Naive thymus-derived CD4-positive, alpha-beta T cell (primary cell): ENCODE results near the gene ATN1. TPM values are rescaled to one million over a fixed set of nuclear protein-coding genes. Genes with fewer than 3 reads are reported as not detected.
A peak's percentile ranks its signal among the peaks of the same experiment; 100 is the strongest.

ENCODE experiments used
- ATAC-seq: fragments of 150-1000 bp; cut with Tn5 transposase; 2 replicates; pipeline ENCODE4 v1.10.0; 2021; ENCODE audit warnings: mild to moderate bottlenecking, moderate library complexity
- CTCF ChIA-PET: fragments of 350-600 bp; sonication (Branson Sonifier 250); formaldehyde crosslinking; loops from one replicate; lab custom pipeline; 2021; ENCODE audit warnings: antibody characterized with exemption; lab: Charles Lee
- POLR2A ChIA-PET: fragments of 350-600 bp; sonication (Branson Sonifier 250); formaldehyde crosslinking; loops from one replicate; lab custom pipeline; 2021; ENCODE audit warnings: antibody characterized with exemption, inconsistent platforms; lab: Charles Lee
- DNase-seq, 9 donors: peaks; one replicate each; pipeline versions ENCODE4 v3.0.0 to v3.0.0-alpha.2; 2020 to 2022; ENCODE audit warnings: mixed read lengths in 1 of 9
- H3K27ac ChIP-seq: one replicate; pipeline ENCODE4 v1.7.0; 2013; ENCODE audit warnings: mild to moderate bottlenecking, low read depth, low read length, moderate library complexity
- H3K27me3 ChIP-seq, 2 donors: one replicate each; pipeline ENCODE4 v1.7.0; 2013; ENCODE audit warnings: low read length in 2 of 2, mild to moderate bottlenecking in 2 of 2, moderate library complexity in 2 of 2; ENCODE audit not compliant: control insufficient read depth in 2 of 2, insufficient read depth in 2 of 2
- H3K36me3 ChIP-seq, 3 experiments: 1 replicate in 2 of 3; 2 replicates in 1 of 3; pipeline ENCODE4 v1.7.0; 2013; ENCODE audit warnings: low read length in 3 of 3, mild to moderate bottlenecking in 3 of 3, moderate library complexity in 1 of 3; ENCODE audit not compliant: insufficient read depth in 3 of 3, control insufficient read depth in 2 of 3
- H3K4me1 ChIP-seq, 2 donors: one replicate each; pipeline ENCODE4 v1.7.0; 2013; ENCODE audit warnings: low read length in 2 of 2, mild to moderate bottlenecking in 2 of 2, moderate library complexity in 1 of 2; ENCODE audit not compliant: control insufficient read depth in 2 of 2, insufficient read depth in 2 of 2
- H3K4me3 ChIP-seq: 2 replicates; pipeline ENCODE4 v1.7.0; 2013; ENCODE audit warnings: mild to moderate bottlenecking, low read length
- H3K9me3 ChIP-seq, 3 experiments: 1 replicate in 2 of 3; 2 replicates in 1 of 3; pipeline ENCODE4 v1.7.0; 2013; ENCODE audit warnings: low read length in 3 of 3; ENCODE audit not compliant: control insufficient read depth in 2 of 3
- H3K27ac Mint-ChIP-seq, 9 donors: one replicate each; pipeline ENCODE4 v1.8.0; 2020 to 2022; ENCODE audit warnings: mixed read lengths in 9 of 9, mild to moderate bottlenecking in 8 of 9, moderate library complexity in 5 of 9, inconsistent platforms in 2 of 9
- H3K27me3 Mint-ChIP-seq, 5 donors: one replicate each; pipeline ENCODE4 v1.8.0; 2021 to 2022; ENCODE audit warnings: mixed read lengths in 5 of 5, mild to moderate bottlenecking in 1 of 5
- H3K36me3 Mint-ChIP-seq, 5 donors: one replicate each; pipeline ENCODE4 v1.8.0; 2020 to 2022; ENCODE audit warnings: mixed read lengths in 5 of 5, mild to moderate bottlenecking in 3 of 5, inconsistent platforms in 1 of 5
- H3K4me1 Mint-ChIP-seq, 7 donors: one replicate each; pipeline ENCODE4 v1.8.0; 2020 to 2022; ENCODE audit warnings: mixed read lengths in 7 of 7, mild to moderate bottlenecking in 3 of 7, inconsistent platforms in 1 of 7
- H3K4me3 Mint-ChIP-seq, 10 donors: one replicate each; pipeline ENCODE4 v1.8.0; 2020 to 2022; ENCODE audit warnings: mild to moderate bottlenecking in 10 of 10, mixed read lengths in 10 of 10, moderate library complexity in 6 of 10, inconsistent platforms in 2 of 10
- H3K9me3 Mint-ChIP-seq, 11 donors: one replicate each; pipeline ENCODE4 v1.8.0; 2020 to 2022; ENCODE audit warnings: mixed read lengths in 11 of 11, mild to moderate bottlenecking in 4 of 11, inconsistent platforms in 1 of 11, moderate library complexity in 1 of 11
- intact Hi-C, 2 donors: fragments of 100-400 bp; cut with micrococcal nuclease; formaldehyde crosslinking; loops; one replicate each; pipeline ENCODE4 v1.15.1; 2023
- polyA plus RNA-seq, 2 donors: library from polyadenylated mRNA; unstranded; fragments of 300-500 nt; fragmentation: Illumina TruSeq; gene quantifications; one replicate each; pipeline ENCODE4 v1.2.3, GENCODE V29; 2021
- total RNA-seq, 6 experiments: library from RNA in 5 of 6; stranded (reverse) in 5 of 6; gene quantifications; 1 replicate in 5 of 6; 2 replicates in 1 of 6; pipeline ENCODE4 v1.2.3 and lab custom pipeline; 2021 to 2026

Gene ATN1
- total and polyA plus RNA-seq, 7 experiments from 2014 or later: 0.95 to 42.2 (median 32.9) TPM

DNA sequence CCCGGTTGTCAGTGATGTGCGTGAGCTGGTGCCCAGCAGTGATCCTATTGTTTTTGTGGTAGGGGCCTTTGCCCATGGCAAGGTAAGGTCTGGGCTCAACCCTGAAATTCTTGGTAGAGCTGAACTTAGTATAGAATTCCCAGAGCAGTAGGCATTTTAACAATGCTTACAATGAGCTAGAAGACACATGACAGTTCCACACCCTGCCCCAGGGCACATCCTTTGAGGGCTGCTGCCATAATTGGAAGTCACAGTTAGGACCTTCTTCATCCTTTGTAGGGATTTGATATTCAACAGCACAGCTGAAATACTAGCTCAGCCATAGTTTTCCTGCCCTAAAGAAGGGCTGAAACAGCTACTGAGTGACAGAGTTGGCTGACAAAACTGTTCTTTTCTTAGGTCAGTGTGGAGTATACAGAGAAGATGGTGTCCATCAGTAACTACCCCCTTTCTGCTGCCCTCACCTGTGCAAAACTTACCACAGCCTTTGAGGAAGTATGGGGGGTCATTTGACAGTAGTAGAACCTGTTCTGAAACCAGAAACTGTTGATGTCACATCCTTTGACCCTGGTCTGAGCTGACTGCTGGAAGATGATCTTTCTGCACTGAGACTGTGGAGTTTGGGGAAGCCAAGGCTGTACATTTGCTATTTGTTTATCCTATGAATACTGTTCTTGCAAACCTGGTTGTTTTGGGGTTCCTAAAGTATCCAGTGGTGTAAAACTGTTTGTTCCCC, 47.7 kb downstream of the ATN1 start:
- Histone ChIP-seq H3K4me3 (no peak overlapping the region), H3K9me3 (no peaks in the 10 kb centered on the region), H3K27me3 (no peaks in the 10 kb centered on the region), H3K36me3 (peaks cover 14 to 69% (median 22%) of the 10 kb centered on the region in 3 experiments), H3K27ac (no peak overlapping the region), H3K4me1 (peaks cover 10 to 14% of the 10 kb centered on the region in 2 donors)
- Mint-ChIP-seq H3K36me3 (peaks cover 4 to 26% (median 12%) of the 10 kb centered on the region in 5 donors), H3K4me3 (no peak overlapping the region), H3K4me1 (peaks cover 16 to 31% (median 25%) of the 10 kb centered on the region in 7 donors), H3K27ac (peak overlapping the region in 2 of 9 donors; percentile 16 to 19), H3K27me3 (no peaks in the 10 kb centered on the region), H3K9me3 (no peaks in the 10 kb centered on the region)
- intact Hi-C loops: no loop called here
- POLR2A ChIA-PET: interaction anchor here (0.7 to 2.7 kb wide), 4 partner anchors 16 to 43 kb away, joined by 3 to 24 read pairs (median 3); partner anchors contain the start of genes C12orf57, LPCAT3 and RNU7-1
- no peak for ATAC-seq
- DNase-seq: no peak
- CTCF ChIA-PET: interaction anchor here (0.6 to 1.8 kb wide), 3 partner anchors 29 to 166 kb away, joined by 3 to 4 read pairs (median 4); no protein-coding TSS in a partner anchor

DNA sequence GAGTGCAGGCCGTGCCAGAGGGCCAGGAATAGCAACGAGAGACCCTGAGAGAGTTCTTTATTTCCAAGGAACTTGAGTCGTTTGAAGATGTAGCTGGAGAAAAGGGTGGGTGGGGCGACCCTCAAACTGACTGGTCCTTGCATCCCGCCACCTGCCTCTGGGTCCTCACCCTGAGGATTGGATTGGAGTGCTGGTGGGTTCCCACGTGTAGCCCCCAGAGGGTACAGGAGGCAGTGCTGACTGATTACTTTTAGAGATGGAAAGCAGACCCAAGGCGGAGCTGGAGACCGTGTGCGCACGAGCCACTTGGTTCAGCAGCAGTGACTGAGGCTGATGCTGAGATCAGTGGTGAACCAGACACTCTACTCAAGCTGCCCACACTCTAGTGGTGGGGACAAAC, 49.9 kb downstream of the ATN1 start:
- no peaks in the 10 kb centered on the region for H3K27me3 Mint-ChIP-seq
- Histone ChIP-seq H3K9me3 (no peaks in the 10 kb centered on the region), H3K27ac (no peak overlapping the region), H3K4me1 (peaks cover 0 to under 1% of the 10 kb centered on the region in 2 donors), H3K36me3 (peaks cover 25 to 90% (median 40%) of the 10 kb centered on the region in 3 experiments), H3K4me3 (no peak overlapping the region), H3K27me3 (no peaks in the 10 kb centered on the region)
- POLR2A ChIA-PET: interaction anchor here (0.5 to 0.9 kb wide), 5 partner anchors 14 to 37 kb away, joined by 3 to 4 read pairs (median 3); partner anchors contain the start of genes C12orf57 and RNU7-1
- intact Hi-C loops: no loop called here
- CTCF ChIA-PET: no interaction called here
- H3K4me3 Mint-ChIP-seq: no peak overlapping the region
- peaks cover 0 to 13% (median 8%) of the 10 kb centered on the region in 7 donors for H3K4me1 Mint-ChIP-seq
- peaks cover 4 to 41% (median 12%) of the 10 kb centered on the region in 5 donors for H3K36me3 Mint-ChIP-seq
- ATAC-seq (no peak), DNase-seq (no peak)
- H3K27ac Mint-ChIP-seq: peak overlapping the region in 1 of 9 donors; percentile 48
- H3K9me3 Mint-ChIP-seq: no peaks in the 10 kb centered on the region

DNA sequence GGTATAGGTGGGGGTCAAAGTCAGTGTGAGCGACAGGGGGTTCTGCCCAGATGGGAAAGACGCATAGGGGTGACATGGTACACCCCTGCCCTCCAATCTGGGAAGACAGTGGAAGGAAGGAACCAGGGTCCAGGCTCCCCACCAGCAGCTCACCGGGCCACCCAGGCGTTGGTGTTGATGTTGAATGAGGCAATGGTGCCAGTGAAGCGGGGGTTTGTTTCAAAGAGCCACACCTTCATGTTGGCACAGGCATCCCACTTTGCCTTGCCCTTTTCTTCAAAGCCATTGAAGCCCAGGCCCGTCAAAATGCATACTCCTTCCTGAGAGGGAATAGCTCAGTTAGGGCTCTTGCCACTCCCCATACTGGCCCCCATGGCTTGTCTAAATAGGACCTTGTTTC, 50.4 kb downstream of the ATN1 start:
- Mint-ChIP-seq H3K9me3 (no peaks in the 10 kb centered on the region), H3K4me1 (peaks cover 0 to 7% (median 5%) of the 10 kb centered on the region in 7 donors), H3K4me3 (no peak overlapping the region), H3K36me3 (peaks cover 4 to 45% (median 12%) of the 10 kb centered on the region in 5 donors), H3K27me3 (no peaks in the 10 kb centered on the region), H3K27ac (peak overlapping the region in 3 of 9 donors; percentile 31 to 85 (median 41))
- H3K27ac ChIP-seq: no peak overlapping the region
- H3K36me3 ChIP-seq: peaks cover 25 to 92% (median 42%) of the 10 kb centered on the region in 3 experiments
- ATAC-seq: no peak
- CTCF ChIA-PET: no interaction called here
- H3K9me3 ChIP-seq: no peaks in the 10 kb centered on the region
- no peaks in the 10 kb centered on the region for H3K27me3 ChIP-seq
- no peak overlapping the region for H3K4me3 ChIP-seq
- POLR2A ChIA-PET: interaction anchor here (0.6 to 1.2 kb wide), 5 partner anchors 17 to 38 kb away, joined by 3 to 4 read pairs (median 3); partner anchors contain the start of genes C12orf57 and RNU7-1
- no peaks in the 10 kb centered on the region for H3K4me1 ChIP-seq
- intact Hi-C loops: no loop called here
- DNase-seq: no peak

DNA sequence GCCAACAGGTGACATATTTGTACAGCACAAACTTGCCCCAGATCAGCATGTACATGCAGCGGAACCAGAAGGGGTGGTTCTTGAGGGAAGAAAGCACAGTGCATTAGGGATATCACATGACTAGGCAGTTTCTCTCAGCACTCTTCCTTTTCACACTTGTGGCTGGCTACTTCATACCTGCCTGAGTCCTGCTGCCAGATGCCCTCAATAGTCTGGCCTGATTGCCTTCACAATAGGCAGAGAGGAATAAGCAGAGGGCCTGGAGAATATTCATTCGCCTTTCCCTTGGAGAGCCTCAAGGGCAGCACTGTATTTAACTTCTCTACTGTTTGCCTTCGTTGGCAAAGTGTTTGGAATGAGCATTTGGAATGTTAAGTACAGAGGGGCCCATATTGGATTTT, 50.9 kb downstream of the ATN1 start:
- POLR2A ChIA-PET: interaction anchor here (1.2 kb wide), 1 partner anchor 31 kb away, joined by 3 read pairs; no protein-coding TSS in a partner anchor

DNA sequence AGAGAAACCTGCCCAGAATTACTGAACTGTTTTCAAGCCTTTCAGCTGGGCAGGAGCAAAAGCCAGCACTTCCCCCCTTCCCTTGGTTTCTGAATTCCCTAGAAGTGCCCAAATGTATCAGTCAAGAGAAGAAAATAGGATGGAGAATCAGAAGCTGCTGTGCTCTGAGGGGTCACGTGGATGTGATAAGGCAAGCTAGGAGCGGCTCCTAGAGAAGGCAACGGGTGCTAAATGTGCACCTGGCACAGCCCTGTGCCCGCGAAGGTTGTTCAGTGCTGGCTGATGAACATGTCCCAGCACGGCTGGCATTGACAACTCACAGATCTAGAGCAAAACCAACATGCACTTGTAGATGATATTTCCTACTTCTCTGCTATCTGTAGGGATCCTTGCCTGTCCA, 51.3 kb downstream of the ATN1 start:
- Histone ChIP-seq H3K27me3 (no peaks in the 10 kb centered on the region), H3K4me1 (no peaks in the 10 kb centered on the region), H3K9me3 (no peaks in the 10 kb centered on the region), H3K27ac (no peak overlapping the region), H3K36me3 (peaks cover 25 to 92% (median 43%) of the 10 kb centered on the region in 3 experiments), H3K4me3 (no peak overlapping the region)
- DNase-seq (no peak), ATAC-seq (no peak)
- intact Hi-C loops: no loop called here
- CTCF ChIA-PET: no interaction called here
- Mint-ChIP-seq H3K27ac (peak overlapping the region in 4 of 9 donors; percentile 38 to 85 (median 64)), H3K27me3 (no peaks in the 10 kb centered on the region), H3K36me3 (peaks cover 4 to 47% (median 12%) of the 10 kb centered on the region in 5 donors), H3K4me1 (peaks cover 0 to 5% (median 0%) of the 10 kb centered on the region in 7 donors), H3K4me3 (no peak overlapping the region), H3K9me3 (no peaks in the 10 kb centered on the region)
- POLR2A ChIA-PET: interaction anchor here (1.2 kb wide), 1 partner anchor 32 kb away, joined by 3 read pairs; no protein-coding TSS in a partner anchor

More for the DNA sequence above, 50.9 kb downstream of the ATN1 start:
- Mint-ChIP-seq H3K4me1 (peaks cover 0 to 5% (median 1%) of the 10 kb centered on the region in 7 donors), H3K4me3 (no peak overlapping the region), H3K27ac (peak overlapping the region in 5 of 9 donors; percentile 31 to 85 (median 62)), H3K36me3 (peaks cover 4 to 47% (median 12%) of the 10 kb centered on the region in 5 donors), H3K27me3 (no peaks in the 10 kb centered on the region), H3K9me3 (no peaks in the 10 kb centered on the region)
- H3K27ac ChIP-seq: no peak overlapping the region
- H3K4me1 ChIP-seq: no peaks in the 10 kb centered on the region
- H3K36me3 ChIP-seq: peaks cover 25 to 95% (median 43%) of the 10 kb centered on the region in 3 experiments
- ATAC-seq (no peak), DNase-seq (no peak)
- H3K4me3 ChIP-seq: no peak overlapping the region
- H3K9me3 ChIP-seq: no peaks in the 10 kb centered on the region
- intact Hi-C loops: no loop called here
- CTCF ChIA-PET: no interaction called here
- H3K27me3 ChIP-seq: no peaks in the 10 kb centered on the region

DNA sequence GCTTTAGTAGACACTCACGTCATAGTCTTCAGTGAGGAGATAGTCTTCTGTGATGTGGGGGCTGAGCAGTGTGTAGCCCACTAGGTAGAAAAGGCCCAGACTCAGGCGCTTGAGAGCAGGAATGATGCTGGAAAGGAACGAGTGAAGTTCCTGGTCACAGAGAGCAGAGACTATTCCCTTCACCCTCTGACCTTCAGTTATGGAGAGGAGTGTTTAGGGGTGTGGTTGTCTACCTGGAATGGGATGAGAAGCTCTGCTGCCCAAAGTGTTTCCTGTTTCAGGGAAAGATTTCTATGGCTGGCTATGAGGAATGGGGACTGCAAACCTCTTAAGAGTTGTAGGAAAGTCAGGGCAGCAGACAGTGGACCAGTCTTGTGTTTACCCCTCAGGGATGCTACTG, 51.7 kb downstream of the ATN1 start:
- CTCF ChIA-PET: no interaction called here
- Histone ChIP-seq H3K9me3 (no peaks in the 10 kb centered on the region), H3K27ac (no peak overlapping the region), H3K4me3 (no peak overlapping the region), H3K36me3 (peaks cover 23 to 87% (median 41%) of the 10 kb centered on the region in 3 experiments), H3K4me1 (no peaks in the 10 kb centered on the region), H3K27me3 (no peaks in the 10 kb centered on the region)
- H3K27ac Mint-ChIP-seq: peak overlapping the region in 3 of 9 donors; percentile 38 to 77 (median 62)
- no peak for DNase-seq
- intact Hi-C loops: no loop called here
- H3K27me3 Mint-ChIP-seq: no peaks in the 10 kb centered on the region
- H3K36me3 Mint-ChIP-seq: peaks cover 4 to 47% (median 12%) of the 10 kb centered on the region in 5 donors
- no peak for ATAC-seq
- peaks cover 0 to 5% (median 0%) of the 10 kb centered on the region in 7 donors for H3K4me1 Mint-ChIP-seq
- no peaks in the 10 kb centered on the region for H3K9me3 Mint-ChIP-seq
- H3K4me3 Mint-ChIP-seq: no peak overlapping the region
- POLR2A ChIA-PET: interaction anchor here (1.2 kb wide), 1 partner anchor 32 kb away, joined by 3 read pairs; no protein-coding TSS in a partner anchor
